SU-DHL-6 (cell line): ENCODE results near the gene RAI14.

Experiments
- EZH2phosphoT487 ChIP-seq: fragments of 200-600 bp; sonication (generic), shearing (Covaris generic); conservative IDR thresholded peaks from 2 replicates; pipeline ENCODE4 v1.6.1; 2018; ENCODE audit warnings: mild to moderate bottlenecking, antibody characterized with exemption, low read length, moderate library complexity, mixed read lengths
- TF ChIP-seq, protein P1 (sequence below): fragments of 200-600 bp; sonication (generic); IDR thresholded peaks from one replicate; pipeline ENCODE4 v1.5.1; 2017; ENCODE audit warnings: antibody characterized with exemption, mild to moderate bottlenecking, low read length, moderate library complexity; ENCODE audit not compliant: insufficient read depth, poor library complexity, severe bottlenecking

DNA sequence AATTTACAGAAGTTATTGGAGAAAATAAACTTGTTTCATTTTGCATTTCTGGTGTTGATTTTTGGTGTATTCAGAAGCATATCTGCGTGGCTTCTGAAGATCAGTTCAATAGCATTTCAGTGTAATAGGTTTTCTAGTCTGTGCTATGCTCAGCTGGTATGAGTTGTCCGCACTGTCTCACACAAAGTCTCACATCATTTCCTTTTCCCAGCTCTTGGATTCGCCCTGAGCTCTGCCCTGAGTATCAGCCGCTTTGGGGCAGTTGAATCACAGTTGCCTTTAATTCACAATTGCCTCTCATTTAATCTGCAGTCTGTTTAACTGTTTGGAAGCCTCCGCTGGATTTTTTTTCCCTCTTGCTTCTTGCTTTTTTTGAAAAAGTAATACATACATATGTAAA lies 176.4 kb downstream of the RAI14 start:
- TF ChIP-seq, protein P1, sequence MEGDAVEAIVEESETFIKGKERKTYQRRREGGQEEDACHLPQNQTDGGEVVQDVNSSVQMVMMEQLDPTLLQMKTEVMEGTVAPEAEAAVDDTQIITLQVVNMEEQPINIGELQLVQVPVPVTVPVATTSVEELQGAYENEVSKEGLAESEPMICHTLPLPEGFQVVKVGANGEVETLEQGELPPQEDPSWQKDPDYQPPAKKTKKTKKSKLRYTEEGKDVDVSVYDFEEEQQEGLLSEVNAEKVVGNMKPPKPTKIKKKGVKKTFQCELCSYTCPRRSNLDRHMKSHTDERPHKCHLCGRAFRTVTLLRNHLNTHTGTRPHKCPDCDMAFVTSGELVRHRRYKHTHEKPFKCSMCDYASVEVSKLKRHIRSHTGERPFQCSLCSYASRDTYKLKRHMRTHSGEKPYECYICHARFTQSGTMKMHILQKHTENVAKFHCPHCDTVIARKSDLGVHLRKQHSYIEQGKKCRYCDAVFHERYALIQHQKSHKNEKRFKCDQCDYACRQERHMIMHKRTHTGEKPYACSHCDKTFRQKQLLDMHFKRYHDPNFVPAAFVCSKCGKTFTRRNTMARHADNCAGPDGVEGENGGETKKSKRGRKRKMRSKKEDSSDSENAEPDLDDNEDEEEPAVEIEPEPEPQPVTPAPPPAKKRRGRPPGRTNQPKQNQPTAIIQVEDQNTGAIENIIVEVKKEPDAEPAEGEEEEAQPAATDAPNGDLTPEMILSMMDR: no peak
- no peak for TF ChIP-seq EZH2phosphoT487
